HL-60 (cell line): ENCODE measurements around the gene RGS7.

Source experiments
- GABPA ChIP-seq: IDR thresholded peaks from 2 replicates; pipeline ENCODE4 v1.6.1; 2012; ENCODE audit warnings: low read depth
- POLR2AphosphoS5 ChIP-seq: IDR thresholded peaks from 2 replicates; pipeline ENCODE4 v1.6.1; 2012; ENCODE audit warnings: low read depth
- REST ChIP-seq: IDR thresholded peaks from 2 replicates; pipeline ENCODE4 v1.6.1; 2012; ENCODE audit warnings: low read depth; ENCODE audit not compliant: insufficient replicate concordance
- SPI1 ChIP-seq: IDR thresholded peaks from 2 replicates; pipeline ENCODE4 v1.6.1; 2012; ENCODE audit warnings: low read depth, mild to moderate bottlenecking, borderline replicate concordance
- TF ChIP-seq, protein P1 (sequence below): IDR thresholded peaks from one replicate; pipeline ENCODE4 v1.5.1; 2011; ENCODE audit warnings: low read length, control low read depth, inconsistent platforms; ENCODE audit not compliant: insufficient read depth

DNA sequence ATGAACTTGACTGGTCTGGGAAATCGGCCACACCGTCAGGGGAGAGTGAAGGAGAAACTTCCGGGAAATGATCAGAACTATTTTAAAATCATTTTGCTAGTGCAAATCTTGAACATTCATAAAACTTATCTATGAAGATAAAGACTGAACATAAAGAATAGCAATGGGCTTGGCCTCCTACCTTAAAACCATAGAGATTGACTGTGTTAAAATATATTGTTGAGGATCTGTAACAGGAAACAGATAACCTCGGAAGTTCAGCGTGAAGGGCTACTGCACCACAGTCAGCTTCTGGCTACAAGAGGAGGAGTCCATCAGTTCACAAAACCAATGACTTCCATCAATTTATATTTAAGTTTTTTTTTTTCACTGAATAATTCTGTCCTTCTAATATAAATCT is 127.3 kb downstream of the RGS7 start:
- TF ChIP-seq, protein P1, sequence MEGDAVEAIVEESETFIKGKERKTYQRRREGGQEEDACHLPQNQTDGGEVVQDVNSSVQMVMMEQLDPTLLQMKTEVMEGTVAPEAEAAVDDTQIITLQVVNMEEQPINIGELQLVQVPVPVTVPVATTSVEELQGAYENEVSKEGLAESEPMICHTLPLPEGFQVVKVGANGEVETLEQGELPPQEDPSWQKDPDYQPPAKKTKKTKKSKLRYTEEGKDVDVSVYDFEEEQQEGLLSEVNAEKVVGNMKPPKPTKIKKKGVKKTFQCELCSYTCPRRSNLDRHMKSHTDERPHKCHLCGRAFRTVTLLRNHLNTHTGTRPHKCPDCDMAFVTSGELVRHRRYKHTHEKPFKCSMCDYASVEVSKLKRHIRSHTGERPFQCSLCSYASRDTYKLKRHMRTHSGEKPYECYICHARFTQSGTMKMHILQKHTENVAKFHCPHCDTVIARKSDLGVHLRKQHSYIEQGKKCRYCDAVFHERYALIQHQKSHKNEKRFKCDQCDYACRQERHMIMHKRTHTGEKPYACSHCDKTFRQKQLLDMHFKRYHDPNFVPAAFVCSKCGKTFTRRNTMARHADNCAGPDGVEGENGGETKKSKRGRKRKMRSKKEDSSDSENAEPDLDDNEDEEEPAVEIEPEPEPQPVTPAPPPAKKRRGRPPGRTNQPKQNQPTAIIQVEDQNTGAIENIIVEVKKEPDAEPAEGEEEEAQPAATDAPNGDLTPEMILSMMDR = no peak
- TF ChIP-seq POLR2AphosphoS5 (no peak), SPI1 (no peak), REST (no peak), GABPA (no peak)
